Loucy (cell line): Measurements from ENCODE around the gene LIN28B.

ENCODE experiments used
- EZH2phosphoT487 ChIP-seq: fragments of 200-600 bp; IDR thresholded peaks from 2 replicates; pipeline ENCODE4 v1.6.1; 2018; ENCODE audit warnings: antibody characterized with exemption, mild to moderate bottlenecking, moderate library complexity, borderline replicate concordance
- TF ChIP-seq, protein P1 (sequence below): fragments of 200-600 bp; sonication (generic); conservative IDR thresholded peaks from 2 replicates; pipeline ENCODE4 v1.5.1; 2014; ENCODE audit warnings: mild to moderate bottlenecking, antibody characterized with exemption, low read length

DNA sequence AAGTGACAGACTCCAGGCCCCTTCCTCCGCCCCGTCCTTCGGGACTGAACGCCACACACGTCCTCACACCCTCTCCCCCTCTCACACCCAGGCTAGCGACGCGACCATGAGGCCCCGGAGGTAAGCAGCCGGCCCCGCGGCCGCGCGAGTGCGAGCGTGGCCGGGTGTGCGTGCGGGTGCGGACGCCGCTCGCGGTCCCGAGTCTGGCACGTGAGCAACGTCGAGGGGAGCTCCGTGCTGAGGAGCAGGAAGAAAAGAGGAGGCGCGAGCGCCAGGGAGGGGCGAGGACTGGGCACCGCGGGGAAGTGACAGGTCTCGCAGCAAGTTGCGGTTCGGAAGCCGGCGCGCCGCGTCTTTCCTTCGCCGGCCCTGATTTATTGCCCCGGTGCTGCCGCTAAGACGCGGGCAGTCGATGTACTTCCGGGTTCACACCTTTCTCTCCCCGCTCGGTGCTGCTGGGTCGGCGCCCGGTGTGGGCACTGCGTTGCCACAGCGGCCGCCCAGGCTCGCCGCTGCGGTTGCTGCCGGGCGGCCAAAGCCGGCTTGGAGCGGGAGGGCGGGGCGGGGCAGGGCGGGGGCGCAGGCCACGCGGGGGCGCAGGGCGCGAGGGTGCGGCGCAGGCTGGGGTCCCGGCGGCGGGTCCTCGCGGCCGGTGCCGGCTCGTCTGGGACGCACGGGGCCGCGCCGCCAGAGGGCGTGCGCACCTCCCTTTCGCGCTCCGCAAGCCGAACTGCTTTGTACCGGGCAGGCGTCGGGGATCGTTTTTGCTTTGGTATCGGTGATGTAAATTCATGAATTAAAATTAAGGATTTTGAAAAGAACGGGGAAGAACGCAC, 15.8 kb upstream of the LIN28B start:
- TF ChIP-seq, protein P1, sequence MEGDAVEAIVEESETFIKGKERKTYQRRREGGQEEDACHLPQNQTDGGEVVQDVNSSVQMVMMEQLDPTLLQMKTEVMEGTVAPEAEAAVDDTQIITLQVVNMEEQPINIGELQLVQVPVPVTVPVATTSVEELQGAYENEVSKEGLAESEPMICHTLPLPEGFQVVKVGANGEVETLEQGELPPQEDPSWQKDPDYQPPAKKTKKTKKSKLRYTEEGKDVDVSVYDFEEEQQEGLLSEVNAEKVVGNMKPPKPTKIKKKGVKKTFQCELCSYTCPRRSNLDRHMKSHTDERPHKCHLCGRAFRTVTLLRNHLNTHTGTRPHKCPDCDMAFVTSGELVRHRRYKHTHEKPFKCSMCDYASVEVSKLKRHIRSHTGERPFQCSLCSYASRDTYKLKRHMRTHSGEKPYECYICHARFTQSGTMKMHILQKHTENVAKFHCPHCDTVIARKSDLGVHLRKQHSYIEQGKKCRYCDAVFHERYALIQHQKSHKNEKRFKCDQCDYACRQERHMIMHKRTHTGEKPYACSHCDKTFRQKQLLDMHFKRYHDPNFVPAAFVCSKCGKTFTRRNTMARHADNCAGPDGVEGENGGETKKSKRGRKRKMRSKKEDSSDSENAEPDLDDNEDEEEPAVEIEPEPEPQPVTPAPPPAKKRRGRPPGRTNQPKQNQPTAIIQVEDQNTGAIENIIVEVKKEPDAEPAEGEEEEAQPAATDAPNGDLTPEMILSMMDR = no peak
- TF ChIP-seq EZH2phosphoT487 = no peak
